NCI-H524 (cell line): ENCODE results near the gene PIAS1.
"Not testable (repeated sequence)": the region's sequence is repeated elsewhere in the genome, so short reads cannot be mapped to it uniquely, and the experiment has no call there.

Experiments used
- DNase-seq, 2 experiments: peaks; one replicate each; lab custom pipeline; 2025; lab: John Stamatoyannopoulos, UW

PIAS1 gene

GRCh38 chr15:68234520-68234919 is 180.4 kb downstream of the PIAS1 start:
- DNase-seq = not testable (repeated sequence)

- DNase-seq = no peak
These were observed 180.9 kb downstream of the PIAS1 start for GRCh38 chr15:68235022-68235421.

- no peak for DNase-seq
These were observed 184.9 kb downstream of the PIAS1 start for GRCh38 chr15:68239025-68239424.

GRCh38 chr15:68241088-68241935 is 187.2 kb downstream of the PIAS1 start:
- no peak for DNase-seq
